IMR-90 (cell line): ENCODE measurements around the gene C8B. TPM values are rescaled to one million over a fixed set of nuclear protein-coding genes. Genes with fewer than 3 reads are reported as not detected.

Source experiments
- ATAC-seq: fragments of 200-7000 bp; cut with Tn5 transposase; 2 replicates; pipeline ENCODE4 v1.9.1; 2020; ENCODE audit warnings: low read depth, mild to moderate bottlenecking, moderate library complexity
- BruUV-seq: library from RNA; stranded (reverse); fragments of 400-500 nt; replicated peaks from 2 replicates; lab custom pipeline; 2021; lab: Mats Ljungman, UMichigan
- CTCF ChIA-PET: fragments of 300-600 bp; formaldehyde crosslinking; extraction: SDS; loops from one replicate; lab custom pipeline; 2021; ENCODE audit warnings: antibody characterized with exemption; lab: Yijun Ruan, JAX
- POLR2A ChIA-PET: fragments of 300-600 bp; sonication (Branson Sonifier 250); formaldehyde crosslinking; loops from one replicate; lab custom pipeline; 2022; ENCODE audit warnings: antibody characterized with exemption; ENCODE audit not compliant: unreplicated experiment; lab: Charles Lee
- DNase-seq: peaks from one replicate; pipeline ENCODE4 v3.0.0; 2013
- H2AFZ ChIP-seq: replicated peaks from 2 replicates; pipeline ENCODE3; 2013; ENCODE audit warnings: low read length, mild to moderate bottlenecking; ENCODE audit not compliant: poor library complexity
- H2AK5ac ChIP-seq: 2 replicates; pipeline ENCODE4 v1.6.1; 2013; ENCODE audit warnings: low read depth, low read length, inconsistent platforms
- H2AK9ac ChIP-seq: replicated peaks from 2 replicates; pipeline ENCODE3; 2013; ENCODE audit warnings: mild to moderate bottlenecking, low read depth, low read length, moderate library complexity; ENCODE audit not compliant: poor library complexity
- H2BK120ac ChIP-seq: 2 replicates; pipeline ENCODE4 v1.6.1; 2013; ENCODE audit warnings: low read depth, low read length, inconsistent platforms
- H2BK15ac ChIP-seq: 3 replicates; pipeline ENCODE4 v1.6.1; 2013; ENCODE audit warnings: low read depth, low read length, inconsistent platforms
- H2BK20ac ChIP-seq: 2 replicates; pipeline ENCODE4 v1.6.1; 2013; ENCODE audit warnings: low read depth, mild to moderate bottlenecking, inconsistent platforms, low read length, moderate library complexity
- H2BK5ac ChIP-seq: 2 replicates; pipeline ENCODE4 v1.6.1; 2013; ENCODE audit warnings: mild to moderate bottlenecking, low read depth, low read length, inconsistent platforms; ENCODE audit not compliant: poor library complexity, severe bottlenecking
- H3K14ac ChIP-seq: replicated peaks from 2 replicates; pipeline ENCODE4 v1.6.1; 2013; ENCODE audit warnings: low read depth, low read length, inconsistent platforms
- H3K18ac ChIP-seq: 2 replicates; pipeline ENCODE4 v1.6.1; 2013; ENCODE audit warnings: low read depth, low read length, control low read depth
- H3K23ac ChIP-seq: 2 replicates; pipeline ENCODE4 v1.6.1; 2013; ENCODE audit warnings: low read depth, low read length, inconsistent platforms
- H3K27ac ChIP-seq: 2 replicates; pipeline ENCODE4 v1.5.1; 2013; ENCODE audit warnings: mild to moderate bottlenecking, control low read depth, low read length; ENCODE audit not compliant: insufficient read depth
- H3K27me3 ChIP-seq: 2 replicates; pipeline ENCODE4 v1.6.1; 2013; ENCODE audit warnings: low read length; ENCODE audit not compliant: control insufficient read depth, insufficient read depth
- H3K36me3 ChIP-seq: 2 replicates; pipeline ENCODE4 v1.6.1; 2013; ENCODE audit warnings: low read length, mixed read lengths; ENCODE audit not compliant: control insufficient read depth, insufficient read depth
- H3K4ac ChIP-seq: 2 replicates; pipeline ENCODE4 v1.6.1; 2013; ENCODE audit warnings: low read depth, low read length, inconsistent platforms
- H3K4me1 ChIP-seq: 2 replicates; pipeline ENCODE4 v1.6.1; 2013; ENCODE audit warnings: low read length, mixed read lengths; ENCODE audit not compliant: control insufficient read depth, insufficient read depth
- H3K4me2 ChIP-seq: 2 replicates; pipeline ENCODE4 v1.6.1; 2013; ENCODE audit warnings: low read depth, mild to moderate bottlenecking, control low read depth, low read length, moderate library complexity
- H3K4me3 ChIP-seq: 2 replicates; pipeline ENCODE4 v1.5.1; 2013; ENCODE audit warnings: low read depth, mild to moderate bottlenecking, control low read depth, low read length, moderate library complexity; ENCODE audit not compliant: insufficient read depth
- H3K56ac ChIP-seq: 2 replicates; pipeline ENCODE4 v1.6.1; 2013; ENCODE audit warnings: low read length, inconsistent platforms; ENCODE audit not compliant: insufficient read depth; ENCODE audit errors: extremely low read depth
- H3K79me1 ChIP-seq, 2 experiments: 2 replicates each; pipeline ENCODE4 v1.6.1; 2013; ENCODE audit warnings: low read length in 2 of 2, inconsistent platforms in 1 of 2, low read depth in 1 of 2
- H3K9ac ChIP-seq: 2 replicates; pipeline ENCODE4 v1.6.1; 2013; ENCODE audit warnings: low read depth, low read length, control low read depth
- H3K9me1 ChIP-seq: 2 replicates; pipeline ENCODE4 v1.6.1; 2013; ENCODE audit warnings: low read length, inconsistent platforms; ENCODE audit not compliant: insufficient read depth
- H3K9me3 ChIP-seq: 2 replicates; pipeline ENCODE4 v1.6.1; 2013; ENCODE audit warnings: low read length; ENCODE audit not compliant: control insufficient read depth, insufficient read depth
- H4K20me1 ChIP-seq: 2 replicates; pipeline ENCODE4 v1.6.1; 2013; ENCODE audit warnings: low read length, inconsistent platforms; ENCODE audit not compliant: insufficient read depth
- H4K5ac ChIP-seq: 2 replicates; pipeline ENCODE4 v1.6.1; 2013; ENCODE audit warnings: mild to moderate bottlenecking, low read depth, low read length, control low read depth
- H4K8ac ChIP-seq, 2 experiments: 2 replicates each; pipeline ENCODE4 v1.6.1; 2013; ENCODE audit warnings: low read depth in 2 of 2, low read length in 2 of 2, control low read depth in 1 of 2, inconsistent platforms in 1 of 2
- H4K91ac ChIP-seq: 2 replicates; pipeline ENCODE4 v1.6.1; 2013; ENCODE audit warnings: low read depth, low read length, inconsistent platforms; ENCODE audit not compliant: insufficient read depth
- BHLHE40 ChIP-seq: fragments of 150-350 bp; IDR thresholded peaks from 2 replicates; pipeline ENCODE4 v1.6.1; 2016; ENCODE audit warnings: mild to moderate bottlenecking, low read depth, low read length
- CEBPB ChIP-seq: IDR thresholded peaks from 2 replicates; pipeline ENCODE4 v1.6.1; 2012; ENCODE audit warnings: low read depth, low read length, improper control_type of control experiment
- CHD1 ChIP-seq: IDR thresholded peaks from 2 replicates; pipeline ENCODE4 v1.6.1; 2012; ENCODE audit warnings: low read depth, low read length, improper control_type of control experiment
- FOS ChIP-seq: fragments of 150-350 bp; IDR thresholded peaks from 2 replicates; pipeline ENCODE4 v1.6.1; 2016; ENCODE audit warnings: low read depth, low read length
- MAFK ChIP-seq: IDR thresholded peaks from 2 replicates; pipeline ENCODE4 v1.6.1; 2012; ENCODE audit warnings: low read depth, low read length, improper control_type of control experiment
- MAZ ChIP-seq: IDR thresholded peaks from 2 replicates; pipeline ENCODE4 v1.6.1; 2012; ENCODE audit warnings: low read depth, mild to moderate bottlenecking, low read length, improper control_type of control experiment, moderate library complexity, borderline replicate concordance
- MXI1 ChIP-seq: IDR thresholded peaks from 2 replicates; pipeline ENCODE4 v1.6.1; 2012; ENCODE audit warnings: low read depth, mild to moderate bottlenecking, low read length, moderate library complexity, borderline replicate concordance
- NFE2L2 ChIP-seq: fragments of 150-350 bp; IDR thresholded peaks from 2 replicates; pipeline ENCODE4 v1.6.1; 2016; ENCODE audit warnings: low read depth, mild to moderate bottlenecking, low read length
- POLR2A ChIP-seq: IDR thresholded peaks from 2 replicates; pipeline ENCODE4 v1.6.1; 2012; ENCODE audit warnings: mild to moderate bottlenecking, low read depth, low read length
- RAD21 ChIP-seq: IDR thresholded peaks from 2 replicates; pipeline ENCODE4 v1.6.1; 2012; ENCODE audit warnings: low read length, improper control_type of control experiment
- RCOR1 ChIP-seq: IDR thresholded peaks from 2 replicates; pipeline ENCODE4 v1.6.1; 2012; ENCODE audit warnings: mild to moderate bottlenecking, low read length, improper control_type of control experiment; ENCODE audit not compliant: insufficient replicate concordance
- RFX5 ChIP-seq: IDR thresholded peaks from 2 replicates; pipeline ENCODE4 v1.8.0; 2012; ENCODE audit warnings: low read depth, mild to moderate bottlenecking, low read length, moderate library complexity
- SMC3 ChIP-seq: fragments of 150-350 bp; IDR thresholded peaks from 2 replicates; pipeline ENCODE4 v1.6.1; 2016; ENCODE audit warnings: low read depth, mild to moderate bottlenecking, antibody characterized with exemption, low read length, moderate library complexity
- WGBS, 2 experiments: methylation state at CpG; one replicate each; pipeline versions ENCODE4 v1.1.5 to v1.1.7; 2013; ENCODE audit warnings: missing lambda C conversion rate in 2 of 2; ENCODE audit not compliant: insufficient read length in 1 of 2; ENCODE audit errors: extremely low coverage in 2 of 2; 5-methylcytosine and 5-hydroxymethylcytosine counted together
- dilution Hi-C: fragments of 300-500 bp; cut with HindIII; formaldehyde crosslinking; loops from one replicate; pipeline ENCODE4 v1.14.3; 2018; ENCODE audit warnings: low sequenced_read_pairs; ENCODE audit not compliant: unreplicated experiment
- in situ Hi-C: fragments of 300-500 bp; cut with MboI; formaldehyde crosslinking; loops from 3 replicates; pipeline ENCODE4 v1.14.3; 2019; ENCODE audit warnings: low sequenced_read_pairs, inconsistent platforms, mixed read lengths
- intact Hi-C: fragments of 100-400 bp; cut with micrococcal nuclease; formaldehyde crosslinking; loops from 2 replicates; pipeline ENCODE4 v1.10.0; 2022
- polyA plus RNA-seq, 3 experiments: library from polyadenylated mRNA; depleted of rRNA; stranded (reverse); fragments of >200 nt; gene quantifications; 2 replicates each; pipeline ENCODE4 v1.2.3, GENCODE V29; 2012; ENCODE audit warnings: low replicate concordance in 1 of 3
- total RNA-seq: library from RNA; depleted of rRNA; stranded (reverse); fragments of >200 nt; gene quantifications from 2 replicates; pipeline ENCODE4 v1.2.3, GENCODE V29; 2012
- TF ChIP-seq, protein P1 (sequence below): fragments of 150-350 bp; IDR thresholded peaks from 2 replicates; pipeline ENCODE4 v1.6.1; 2017; ENCODE audit warnings: mild to moderate bottlenecking, antibody characterized with exemption, low read length, low read depth
- TF ChIP-seq, protein P2 (sequence below): fragments of 150-350 bp; IDR thresholded peaks from 2 replicates; pipeline ENCODE4 v1.6.1; 2016; ENCODE audit warnings: low read depth, mild to moderate bottlenecking, low read length, moderate library complexity, borderline replicate concordance
- TF ChIP-seq, protein P3 (sequence below): conservative IDR thresholded peaks from 2 replicates; pipeline ENCODE4 v1.5.1; 2012; ENCODE audit warnings: mild to moderate bottlenecking, low read depth, low read length, improper control_type of control experiment

C8B gene
- total and polyA plus RNA-seq, 2 of the 4 experiments (the other 2 are of a cell fraction), result not detected

DNA sequence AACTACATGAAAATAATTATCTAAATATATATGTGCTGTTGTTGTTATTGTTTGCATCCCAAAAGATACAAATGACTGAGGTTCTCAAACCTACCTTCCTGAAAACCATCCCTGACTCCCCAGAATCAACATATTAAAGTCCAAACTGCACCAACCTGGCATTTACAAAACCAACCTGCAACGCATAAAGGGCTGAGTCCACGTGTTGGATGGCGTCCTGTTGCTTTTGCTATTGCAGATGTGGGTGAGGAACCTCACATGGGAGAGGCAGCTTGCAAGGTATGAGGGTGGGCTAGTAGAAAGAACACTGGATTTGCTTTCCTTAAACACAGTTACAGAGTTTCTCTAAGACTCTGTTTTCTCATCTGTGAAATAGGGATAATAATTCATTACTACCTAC, 1.5 kb upstream of the C8B start:
- WGBS, 2 experiments, result no CpG with 5 or more reads among the region's 3 CpGs
- H2BK15ac ChIP-seq, result no peak overlapping the region
- no peak for ATAC-seq
- no peak for DNase-seq
- intact Hi-C loops (loop anchor here (5.0 kb wide), 1 partner anchor 135 kb away; no protein-coding TSS in a partner anchor), dilution Hi-C loops (no loop called here), in situ Hi-C loops (no loop called here)
- no peaks in the 10 kb centered on the region; the same call in 1 of the 2 replicates for H3K9me1 ChIP-seq
- no peak overlapping the region for H2BK20ac ChIP-seq
- H3K18ac ChIP-seq, result no peak overlapping the region
- no peaks in the 10 kb centered on the region for H3K9me3 ChIP-seq
- no peak overlapping the region; the same call in 1 of the 2 replicates for H2BK120ac ChIP-seq
- no peaks in the 10 kb centered on the region for H3K36me3 ChIP-seq
- no peaks in the 10 kb centered on the region for H4K20me1 ChIP-seq
- no peak overlapping the region for H2AK9ac ChIP-seq
- POLR2A ChIA-PET, result no interaction called here
- H4K91ac ChIP-seq, result no peak overlapping the region
- H2AK5ac ChIP-seq, result no peak overlapping the region
- H3K9ac ChIP-seq, result no peak overlapping the region
- no peak overlapping the region for H2BK5ac ChIP-seq
- no peak overlapping the region for H3K27ac ChIP-seq
- no peak overlapping the region for H3K4me2 ChIP-seq
- no peak overlapping the region for H3K56ac ChIP-seq
- H3K4ac ChIP-seq, result no peak overlapping the region
- TF ChIP-seq BHLHE40, result no peak
- no peak for TF ChIP-seq SMC3
- no peak for TF ChIP-seq POLR2A
- TF ChIP-seq MAZ, result no peak
- TF ChIP-seq FOS, result no peak
- TF ChIP-seq CEBPB, result no peak
- TF ChIP-seq, protein P1, sequence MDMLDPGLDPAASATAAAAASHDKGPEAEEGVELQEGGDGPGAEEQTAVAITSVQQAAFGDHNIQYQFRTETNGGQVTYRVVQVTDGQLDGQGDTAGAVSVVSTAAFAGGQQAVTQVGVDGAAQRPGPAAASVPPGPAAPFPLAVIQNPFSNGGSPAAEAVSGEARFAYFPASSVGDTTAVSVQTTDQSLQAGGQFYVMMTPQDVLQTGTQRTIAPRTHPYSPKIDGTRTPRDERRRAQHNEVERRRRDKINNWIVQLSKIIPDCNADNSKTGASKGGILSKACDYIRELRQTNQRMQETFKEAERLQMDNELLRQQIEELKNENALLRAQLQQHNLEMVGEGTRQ, result no peak
- TF ChIP-seq, protein P2, sequence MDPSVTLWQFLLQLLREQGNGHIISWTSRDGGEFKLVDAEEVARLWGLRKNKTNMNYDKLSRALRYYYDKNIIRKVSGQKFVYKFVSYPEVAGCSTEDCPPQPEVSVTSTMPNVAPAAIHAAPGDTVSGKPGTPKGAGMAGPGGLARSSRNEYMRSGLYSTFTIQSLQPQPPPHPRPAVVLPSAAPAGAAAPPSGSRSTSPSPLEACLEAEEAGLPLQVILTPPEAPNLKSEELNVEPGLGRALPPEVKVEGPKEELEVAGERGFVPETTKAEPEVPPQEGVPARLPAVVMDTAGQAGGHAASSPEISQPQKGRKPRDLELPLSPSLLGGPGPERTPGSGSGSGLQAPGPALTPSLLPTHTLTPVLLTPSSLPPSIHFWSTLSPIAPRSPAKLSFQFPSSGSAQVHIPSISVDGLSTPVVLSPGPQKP, result no peak
- no peak for TF ChIP-seq RCOR1
- TF ChIP-seq RFX5, result no peak
- no peak for TF ChIP-seq RAD21
- no peak for TF ChIP-seq CHD1
- TF ChIP-seq, protein P3, sequence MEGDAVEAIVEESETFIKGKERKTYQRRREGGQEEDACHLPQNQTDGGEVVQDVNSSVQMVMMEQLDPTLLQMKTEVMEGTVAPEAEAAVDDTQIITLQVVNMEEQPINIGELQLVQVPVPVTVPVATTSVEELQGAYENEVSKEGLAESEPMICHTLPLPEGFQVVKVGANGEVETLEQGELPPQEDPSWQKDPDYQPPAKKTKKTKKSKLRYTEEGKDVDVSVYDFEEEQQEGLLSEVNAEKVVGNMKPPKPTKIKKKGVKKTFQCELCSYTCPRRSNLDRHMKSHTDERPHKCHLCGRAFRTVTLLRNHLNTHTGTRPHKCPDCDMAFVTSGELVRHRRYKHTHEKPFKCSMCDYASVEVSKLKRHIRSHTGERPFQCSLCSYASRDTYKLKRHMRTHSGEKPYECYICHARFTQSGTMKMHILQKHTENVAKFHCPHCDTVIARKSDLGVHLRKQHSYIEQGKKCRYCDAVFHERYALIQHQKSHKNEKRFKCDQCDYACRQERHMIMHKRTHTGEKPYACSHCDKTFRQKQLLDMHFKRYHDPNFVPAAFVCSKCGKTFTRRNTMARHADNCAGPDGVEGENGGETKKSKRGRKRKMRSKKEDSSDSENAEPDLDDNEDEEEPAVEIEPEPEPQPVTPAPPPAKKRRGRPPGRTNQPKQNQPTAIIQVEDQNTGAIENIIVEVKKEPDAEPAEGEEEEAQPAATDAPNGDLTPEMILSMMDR, result no peak
- no peak for TF ChIP-seq NFE2L2
- TF ChIP-seq MAFK, result no peak
- TF ChIP-seq MXI1, result no peak
- H3K79me1 ChIP-seq, result no peaks in the 10 kb centered on the region
- H3K4me1 ChIP-seq, result no peaks in the 10 kb centered on the region; the same call in 1 of the 2 replicates
- H4K5ac ChIP-seq, result no peak overlapping the region
- no peak overlapping the region for H3K23ac ChIP-seq
- H3K27me3 ChIP-seq, result no peaks in the 10 kb centered on the region; the same call in none of the 2 replicates
- CTCF ChIA-PET, result no interaction called here
- no peak overlapping the region for H4K8ac ChIP-seq
- BruUV-seq, result no TSS peak
- H3K14ac ChIP-seq, result no peak overlapping the region
- no peak overlapping the region for H2AFZ ChIP-seq
- no peak overlapping the region for H3K4me3 ChIP-seq
